ENCODE measurements around the gene KIFC3. TPM values are rescaled to one million over a fixed set of nuclear protein-coding genes. Genes with fewer than 3 reads are reported as not detected.

Gene KIFC3
- total and polyA plus RNA-seq, 2 of the 13 experiments (the other 11 are each of a cell fraction or from before 2014, with no cell fraction given), result 42.1 to 45.3 TPM

- TF ChIP-seq, protein P1, sequence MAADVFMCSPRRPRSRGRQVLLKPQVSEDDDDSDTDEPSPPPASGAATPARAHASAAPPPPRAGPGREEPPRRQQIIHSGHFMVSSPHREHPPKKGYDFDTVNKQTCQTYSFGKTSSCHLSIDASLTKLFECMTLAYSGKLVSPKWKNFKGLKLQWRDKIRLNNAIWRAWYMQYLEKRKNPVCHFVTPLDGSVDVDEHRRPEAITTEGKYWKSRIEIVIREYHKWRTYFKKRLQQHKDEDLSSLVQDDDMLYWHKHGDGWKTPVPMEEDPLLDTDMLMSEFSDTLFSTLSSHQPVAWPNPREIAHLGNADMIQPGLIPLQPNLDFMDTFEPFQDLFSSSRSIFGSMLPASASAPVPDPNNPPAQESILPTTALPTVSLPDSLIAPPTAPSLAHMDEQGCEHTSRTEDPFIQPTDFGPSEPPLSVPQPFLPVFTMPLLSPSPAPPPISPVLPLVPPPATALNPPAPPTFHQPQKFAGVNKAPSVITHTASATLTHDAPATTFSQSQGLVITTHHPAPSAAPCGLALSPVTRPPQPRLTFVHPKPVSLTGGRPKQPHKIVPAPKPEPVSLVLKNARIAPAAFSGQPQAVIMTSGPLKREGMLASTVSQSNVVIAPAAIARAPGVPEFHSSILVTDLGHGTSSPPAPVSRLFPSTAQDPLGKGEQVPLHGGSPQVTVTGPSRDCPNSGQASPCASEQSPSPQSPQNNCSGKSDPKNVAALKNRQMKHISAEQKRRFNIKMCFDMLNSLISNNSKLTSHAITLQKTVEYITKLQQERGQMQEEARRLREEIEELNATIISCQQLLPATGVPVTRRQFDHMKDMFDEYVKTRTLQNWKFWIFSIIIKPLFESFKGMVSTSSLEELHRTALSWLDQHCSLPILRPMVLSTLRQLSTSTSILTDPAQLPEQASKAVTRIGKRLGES (CRISPR knock-in tag; IDR thresholded peaks at IDR 0.05; ENCODE audit: borderline replicate concordance), result no peak
- TF ChIP-seq ZNF510 (CRISPR knock-in tag; IDR thresholded peaks at IDR 0.05; ENCODE audit: low read depth) (no peak), ZNF33B (CRISPR knock-in tag; IDR thresholded peaks at IDR 0.05) (no peak), HNRNPL (IDR thresholded peaks at IDR 0.05; ENCODE audit: low read depth, low read length) (peak; percentile 100), MAFK (conservative IDR thresholded peaks at IDR 0.05 in 1 of 2, IDR thresholded peaks at IDR 0.05 in 1 of 2; ENCODE audit: low read length in 2 of 2) (0 out of 4 replicates have a peak, but pooled peaks of 1 of the 2 experiments have one; percentile 32), ZNF546 (CRISPR knock-in tag; conservative IDR thresholded peaks at IDR 0.05) (peak; percentile 88; the same call in 1 of the 2 replicates), ZNF775 (CRISPR knock-in tag; IDR thresholded peaks at IDR 0.05; ENCODE audit: borderline replicate concordance) (no peak), HNRNPLL (IDR thresholded peaks at IDR 0.05; ENCODE audit: low read depth, low read length, poor library complexity, severe bottlenecking) (peak; percentile 57), HES4 (CRISPR knock-in tag; IDR thresholded peaks at IDR 0.05; ENCODE audit: borderline replicate concordance) (no peak; the same call in 1 of the 2 replicates), ERF (CRISPR knock-in tag; IDR thresholded peaks at IDR 0.05) (peak; percentile 50; the same call in 1 of the 2 replicates), FOXP1 (IDR thresholded peaks at IDR 0.05) (no peak), FOXP1 (CRISPR knock-in tag; IDR thresholded peaks at IDR 0.05) (no peak; the same call in 1 of the 2 replicates), CSRNP2 (CRISPR knock-in tag; conservative IDR thresholded peaks at IDR 0.05; ENCODE audit: low read depth) (no peak), ZNF782 (CRISPR knock-in tag; IDR thresholded peaks at IDR 0.05; ENCODE audit: borderline replicate concordance) (peak; percentile 28; the same call in 1 of the 2 replicates), AGO1 (IDR thresholded peaks at IDR 0.05; ENCODE audit: low read depth, low read length, poor library complexity, severe bottlenecking) (peak; percentile 77), NFE2L2 (IDR thresholded peaks at IDR 0.05; ENCODE audit: low read length) (no peak), CBX5 (CRISPR knock-in tag; IDR thresholded peaks at IDR 0.05; ENCODE audit: borderline replicate concordance) (peak; percentile 75; the same call in 1 of the 2 replicates), ZNF605 (CRISPR knock-in tag; IDR thresholded peaks at IDR 0.05) (peak; percentile 89; the same call in 1 of the 2 replicates)
- TF ChIP-seq, protein P2, sequence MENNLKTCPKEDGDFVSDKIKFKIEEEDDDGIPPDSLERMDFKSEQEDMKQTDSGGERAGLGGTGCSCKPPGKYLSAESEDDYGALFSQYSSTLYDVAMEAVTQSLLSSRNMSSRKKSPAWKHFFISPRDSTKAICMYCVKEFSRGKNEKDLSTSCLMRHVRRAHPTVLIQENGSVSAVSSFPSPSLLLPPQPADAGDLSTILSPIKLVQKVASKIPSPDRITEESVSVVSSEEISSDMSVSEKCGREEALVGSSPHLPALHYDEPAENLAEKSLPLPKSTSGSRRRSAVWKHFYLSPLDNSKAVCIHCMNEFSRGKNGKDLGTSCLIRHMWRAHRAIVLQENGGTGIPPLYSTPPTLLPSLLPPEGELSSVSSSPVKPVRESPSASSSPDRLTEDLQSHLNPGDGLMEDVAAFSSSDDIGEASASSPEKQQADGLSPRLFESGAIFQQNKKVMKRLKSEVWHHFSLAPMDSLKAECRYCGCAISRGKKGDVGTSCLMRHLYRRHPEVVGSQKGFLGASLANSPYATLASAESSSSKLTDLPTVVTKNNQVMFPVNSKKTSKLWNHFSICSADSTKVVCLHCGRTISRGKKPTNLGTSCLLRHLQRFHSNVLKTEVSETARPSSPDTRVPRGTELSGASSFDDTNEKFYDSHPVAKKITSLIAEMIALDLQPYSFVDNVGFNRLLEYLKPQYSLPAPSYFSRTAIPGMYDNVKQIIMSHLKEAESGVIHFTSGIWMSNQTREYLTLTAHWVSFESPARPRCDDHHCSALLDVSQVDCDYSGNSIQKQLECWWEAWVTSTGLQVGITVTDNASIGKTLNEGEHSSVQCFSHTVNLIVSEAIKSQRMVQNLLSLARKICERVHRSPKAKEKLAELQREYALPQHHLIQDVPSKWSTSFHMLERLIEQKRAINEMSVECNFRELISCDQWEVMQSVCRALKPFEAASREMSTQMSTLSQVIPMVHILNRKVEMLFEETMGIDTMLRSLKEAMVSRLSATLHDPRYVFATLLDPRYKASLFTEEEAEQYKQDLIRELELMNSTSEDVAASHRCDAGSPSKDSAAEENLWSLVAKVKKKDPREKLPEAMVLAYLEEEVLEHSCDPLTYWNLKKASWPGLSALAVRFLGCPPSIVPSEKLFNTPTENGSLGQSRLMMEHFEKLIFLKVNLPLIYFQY (CRISPR knock-in tag; IDR thresholded peaks at IDR 0.05; ENCODE audit: borderline replicate concordance), result no peak
Observed at GRCh38 chr16:57797526-57798266, 4.6 kb downstream of the KIFC3 start (continued).

Data from HepG2 (cell line).